ENCODE data around the gene FAM110D. TPM values are rescaled to one million over a fixed set of nuclear protein-coding genes. Genes with fewer than 3 reads are reported as not detected.

The FAM110D gene
- total RNA-seq, 1 experiment from 2014 or later = 0.16 TPM

DNA sequence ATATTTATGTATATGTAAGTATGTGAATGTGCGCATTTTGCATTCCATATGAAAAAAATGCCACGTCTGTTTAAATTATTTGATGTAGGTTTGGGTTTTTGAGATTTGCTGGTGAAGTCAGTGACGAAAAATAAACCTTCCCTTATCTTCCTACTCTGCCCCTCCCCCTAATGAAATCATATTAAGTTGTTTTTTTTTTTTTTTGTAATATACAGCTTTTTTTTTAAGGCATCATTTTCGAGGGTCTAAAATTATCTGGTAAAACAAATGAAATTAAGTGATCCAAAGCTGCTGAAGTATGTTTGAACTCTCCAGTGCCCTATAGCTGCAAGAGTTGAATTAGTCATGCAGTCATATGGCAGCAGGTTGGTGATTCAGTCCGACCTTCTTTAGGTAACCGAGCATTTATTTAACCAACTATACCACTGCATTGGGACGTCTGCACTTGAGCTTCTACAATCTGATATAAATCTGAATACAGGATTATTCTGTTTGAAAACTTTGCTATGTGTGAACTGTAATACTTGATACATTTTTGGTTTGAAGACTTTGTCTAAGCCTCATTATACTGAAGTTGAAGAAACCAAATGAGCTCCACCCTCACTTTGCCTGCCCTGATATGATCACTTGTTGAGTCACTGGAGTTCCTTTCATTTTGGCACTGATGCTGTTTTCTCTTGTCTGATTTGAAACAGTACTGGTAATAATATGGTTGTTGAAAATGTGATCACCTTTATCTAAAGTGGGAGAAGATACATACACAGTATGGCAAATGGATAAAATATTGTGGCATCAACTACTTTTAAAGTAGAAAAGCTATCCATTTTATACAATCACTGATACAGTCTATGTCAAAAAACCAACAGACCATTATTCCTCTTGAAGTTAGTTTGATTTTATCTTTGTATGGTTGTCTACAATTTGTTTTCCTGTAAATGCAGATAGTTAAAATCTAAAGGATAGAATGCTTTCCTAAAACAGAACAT lies 35.6 kb upstream of the FAM110D start:
- Mint-ChIP-seq H3K27ac (ENCODE audit: unreplicated experiment) (no peak overlapping the region), H3K9me3 (ENCODE audit: unreplicated experiment) (no peaks in the 10 kb centered on the region), H3K27me3 (ENCODE audit: insufficient read depth, unreplicated experiment) (no peaks in the 10 kb centered on the region), H3K4me3 (ENCODE audit: unreplicated experiment) (no peak overlapping the region), H3K36me3 (ENCODE audit: insufficient read depth, unreplicated experiment) (no peaks in the 10 kb centered on the region), H3K4me1 (ENCODE audit: low read depth, unreplicated experiment) (no peaks in the 10 kb centered on the region)
- Histone ChIP-seq H3K27me3 (replicated peaks; ENCODE audit: control insufficient read depth, insufficient read depth, low read length) (no peaks in the 10 kb centered on the region), H3K9me3 (no peaks in the 10 kb centered on the region), H3K4me3 (ENCODE audit: low read depth, low read length) (no peak overlapping the region), H3K4me1 (peaks cover 9% of the 10 kb centered on the region; the same call in 1 of the 2 replicates), H3K36me3 (ENCODE audit: control insufficient read depth, insufficient read depth, low read length) (no peaks in the 10 kb centered on the region)
- no TSS peak for BruUV-seq (replicated peaks)
- CTCF ChIA-PET = interaction anchor here (1.1 kb wide), 1 partner anchor 22 kb away, joined by 7 read pairs; no protein-coding TSS in a partner anchor
- no peak for DNase-seq
- POLR2A ChIA-PET = no interaction called here
- TF ChIP-seq, protein P1, sequence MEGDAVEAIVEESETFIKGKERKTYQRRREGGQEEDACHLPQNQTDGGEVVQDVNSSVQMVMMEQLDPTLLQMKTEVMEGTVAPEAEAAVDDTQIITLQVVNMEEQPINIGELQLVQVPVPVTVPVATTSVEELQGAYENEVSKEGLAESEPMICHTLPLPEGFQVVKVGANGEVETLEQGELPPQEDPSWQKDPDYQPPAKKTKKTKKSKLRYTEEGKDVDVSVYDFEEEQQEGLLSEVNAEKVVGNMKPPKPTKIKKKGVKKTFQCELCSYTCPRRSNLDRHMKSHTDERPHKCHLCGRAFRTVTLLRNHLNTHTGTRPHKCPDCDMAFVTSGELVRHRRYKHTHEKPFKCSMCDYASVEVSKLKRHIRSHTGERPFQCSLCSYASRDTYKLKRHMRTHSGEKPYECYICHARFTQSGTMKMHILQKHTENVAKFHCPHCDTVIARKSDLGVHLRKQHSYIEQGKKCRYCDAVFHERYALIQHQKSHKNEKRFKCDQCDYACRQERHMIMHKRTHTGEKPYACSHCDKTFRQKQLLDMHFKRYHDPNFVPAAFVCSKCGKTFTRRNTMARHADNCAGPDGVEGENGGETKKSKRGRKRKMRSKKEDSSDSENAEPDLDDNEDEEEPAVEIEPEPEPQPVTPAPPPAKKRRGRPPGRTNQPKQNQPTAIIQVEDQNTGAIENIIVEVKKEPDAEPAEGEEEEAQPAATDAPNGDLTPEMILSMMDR (IDR thresholded peaks at IDR 0.05; ENCODE audit: insufficient read depth in 1 of 2, low read depth in 1 of 2, low read length in 1 of 2, severe bottlenecking in 1 of 2, unreplicated experiment in 1 of 2) = no peak
- intact Hi-C loops (cut with micrococcal nuclease; ENCODE audit: unreplicated experiment) = no loop called here

DNA sequence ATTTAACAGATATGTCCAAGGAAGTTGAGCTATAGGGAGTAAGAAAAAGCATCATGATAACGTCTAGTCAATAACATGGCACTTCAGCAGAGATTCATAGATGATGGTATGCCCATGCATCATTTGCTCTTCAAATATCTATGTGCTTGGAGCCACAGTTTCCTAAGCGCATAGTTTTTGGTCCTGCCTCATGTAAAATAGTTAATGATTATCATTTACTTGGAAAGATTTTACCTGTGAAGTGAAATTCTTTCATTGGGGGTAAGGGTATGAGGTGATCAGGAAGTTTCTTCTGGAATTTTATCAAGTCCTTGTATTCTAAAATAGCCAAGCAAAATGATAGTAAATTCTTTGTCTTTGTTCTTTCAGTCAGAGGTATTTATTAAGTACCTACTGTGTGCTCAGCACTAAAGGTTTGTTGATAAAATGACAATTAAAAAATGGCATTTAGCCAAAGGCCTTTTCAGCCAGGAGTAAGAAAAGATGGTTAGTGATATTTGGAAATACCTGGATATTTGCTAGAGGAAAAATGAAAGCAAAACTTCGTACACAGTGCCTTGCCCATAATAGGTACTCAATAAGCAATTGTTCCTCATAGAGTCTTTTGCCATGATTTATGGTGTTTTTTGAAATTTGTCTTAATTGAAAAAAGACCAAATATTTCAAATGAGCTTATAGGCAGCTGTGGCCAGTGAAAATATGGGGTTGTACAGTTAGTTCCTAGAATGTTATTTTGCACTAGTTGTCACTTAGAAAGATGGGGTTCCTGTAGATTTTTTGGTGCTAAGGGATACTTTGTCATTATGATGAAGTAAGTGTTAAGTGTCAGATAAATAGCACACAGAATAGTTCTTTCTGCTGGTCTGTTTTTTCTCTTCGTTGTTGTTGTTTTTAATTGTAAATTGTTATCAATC lies 34.2 kb upstream of the FAM110D start:
- TF ChIP-seq, protein P1 (IDR thresholded peaks at IDR 0.05; ENCODE audit: insufficient read depth in 1 of 2, low read depth in 1 of 2, low read length in 1 of 2, severe bottlenecking in 1 of 2, unreplicated experiment in 1 of 2) = no peak
- POLR2A ChIA-PET = no interaction called here
- Histone ChIP-seq H3K27me3 (replicated peaks; ENCODE audit: control insufficient read depth, insufficient read depth, low read length) (no peaks in the 10 kb centered on the region), H3K4me1 (peaks cover 9% of the 10 kb centered on the region; the same call in 1 of the 2 replicates), H3K36me3 (ENCODE audit: control insufficient read depth, insufficient read depth, low read length) (no peaks in the 10 kb centered on the region), H3K9me3 (no peaks in the 10 kb centered on the region), H3K4me3 (ENCODE audit: low read depth, low read length) (no peak overlapping the region)
- H3K4me3 Mint-ChIP-seq (ENCODE audit: unreplicated experiment) = no peak overlapping the region
- no peaks in the 10 kb centered on the region for H3K9me3 Mint-ChIP-seq (ENCODE audit: unreplicated experiment)
- intact Hi-C loops (cut with micrococcal nuclease; ENCODE audit: unreplicated experiment) = no loop called here
- no peaks in the 10 kb centered on the region for H3K27me3 Mint-ChIP-seq (ENCODE audit: insufficient read depth, unreplicated experiment)
- H3K4me1 Mint-ChIP-seq (ENCODE audit: low read depth, unreplicated experiment) = no peaks in the 10 kb centered on the region
- no peak overlapping the region for H3K27ac Mint-ChIP-seq (ENCODE audit: unreplicated experiment)
- no peaks in the 10 kb centered on the region for H3K36me3 Mint-ChIP-seq (ENCODE audit: insufficient read depth, unreplicated experiment)
- CTCF ChIA-PET = no interaction called here
- no peak for DNase-seq
- no TSS peak for BruUV-seq (replicated peaks)

DNA sequence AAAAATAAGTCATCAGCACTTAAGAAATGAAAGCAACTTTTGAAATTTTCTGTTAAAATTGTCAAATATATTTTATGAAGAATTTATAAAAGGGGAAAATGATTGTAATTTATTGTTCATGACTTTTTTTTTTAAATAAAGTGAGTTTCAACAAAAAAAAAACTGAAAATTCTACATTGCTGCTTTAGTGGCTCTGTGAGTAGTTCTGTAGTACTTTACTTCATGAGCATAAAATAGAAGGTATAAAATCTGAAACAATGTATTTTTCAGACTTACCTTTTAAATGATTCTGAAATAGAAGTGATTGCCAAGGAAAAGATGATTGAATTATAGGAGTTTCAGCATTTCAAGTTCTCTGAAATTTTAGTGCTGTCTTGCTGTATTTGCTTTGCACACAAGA lies 33.5 kb upstream of the FAM110D start:
- H3K9me3 ChIP-seq = no peaks in the 10 kb centered on the region
- H3K36me3 ChIP-seq (ENCODE audit: control insufficient read depth, insufficient read depth, low read length) = no peaks in the 10 kb centered on the region
- intact Hi-C loops (cut with micrococcal nuclease; ENCODE audit: unreplicated experiment) = no loop called here
- ChIA-PET POLR2A (no interaction called here), CTCF (no interaction called here)
- TF ChIP-seq, protein P1 (IDR thresholded peaks at IDR 0.05; ENCODE audit: insufficient read depth in 1 of 2, low read depth in 1 of 2, low read length in 1 of 2, severe bottlenecking in 1 of 2, unreplicated experiment in 1 of 2) = no peak
- H3K27me3 ChIP-seq (replicated peaks; ENCODE audit: control insufficient read depth, insufficient read depth, low read length) = no peaks in the 10 kb centered on the region
- H3K4me3 ChIP-seq (ENCODE audit: low read depth, low read length) = no peak overlapping the region
- BruUV-seq (replicated peaks) = no TSS peak
- no peak overlapping the region for H3K4me3 Mint-ChIP-seq (ENCODE audit: unreplicated experiment)
- H3K4me1 Mint-ChIP-seq (ENCODE audit: low read depth, unreplicated experiment) = no peaks in the 10 kb centered on the region
- no peak for DNase-seq
- no peaks in the 10 kb centered on the region for H3K36me3 Mint-ChIP-seq (ENCODE audit: insufficient read depth, unreplicated experiment)
- no peak overlapping the region for H3K27ac Mint-ChIP-seq (ENCODE audit: unreplicated experiment)
- H3K9me3 Mint-ChIP-seq (ENCODE audit: unreplicated experiment) = no peaks in the 10 kb centered on the region
- no peaks in the 10 kb centered on the region for H3K27me3 Mint-ChIP-seq (ENCODE audit: insufficient read depth, unreplicated experiment)
- peaks cover 9% of the 10 kb centered on the region; the same call in 1 of the 2 replicates for H3K4me1 ChIP-seq

Measured in Caco-2 (cell line).